Kidney epithelial cell (primary cell): ENCODE measurements around the gene UCP2. TPM values are rescaled to one million over a fixed set of nuclear protein-coding genes. Genes with fewer than 3 reads are reported as not detected.

Source experiments
- DNase-seq: peaks from one replicate; pipeline ENCODE4 v3.0.0-alpha.2; 2010; ENCODE audit warnings: low read depth
- H3K27me3 ChIP-seq: 2 replicates; pipeline ENCODE4 v1.6.0; 2011; ENCODE audit warnings: low read length; ENCODE audit not compliant: control insufficient read depth, insufficient read depth
- H3K36me3 ChIP-seq: 2 replicates; pipeline ENCODE4 v1.5.1; 2011; ENCODE audit warnings: low read length; ENCODE audit not compliant: control insufficient read depth, insufficient read depth
- H3K4me3 ChIP-seq: 2 replicates; pipeline ENCODE4 v1.5.1; 2011; ENCODE audit warnings: low read depth, mild to moderate bottlenecking, control low read depth, low read length
- CTCF ChIP-seq: IDR thresholded peaks from 2 replicates; pipeline ENCODE4 v1.5.1; 2011; ENCODE audit warnings: mild to moderate bottlenecking, moderate library complexity, low read length, control low read depth, inconsistent platforms; ENCODE audit not compliant: insufficient read depth, poor library complexity, severe bottlenecking
- total RNA-seq: library from RNA; depleted of rRNA; stranded (reverse); fragments of >200 nt; gene quantifications from 2 replicates; pipeline ENCODE4 v1.2.3, GENCODE V29; 2015

UCP2 gene
- total RNA-seq = 13.0 and 18.5 TPM in 2 replicates

- Histone ChIP-seq H3K36me3 (peaks cover 4% of the 10 kb centered on the region), H3K4me3 (peak within 1 kb of the TSS; percentile 68), H3K27me3 (no peaks in the 10 kb centered on the region)
- TF ChIP-seq CTCF = no peak
- no peak for DNase-seq
Observed at GRCh38 chr11:73982595-73982989, at the start of gene UCP2. Gene UCP2, minus strand, starts transcription at chr11:73982843. Its CDS starts 4,465 bp downstream, at chr11:73978378.

- TF ChIP-seq CTCF = no peak
- no peak for DNase-seq
- H3K27me3 ChIP-seq = no peaks in the 10 kb centered on the region
Observed at GRCh38 chr11:74030723-74031676, 48.4 kb upstream of the UCP2 start.

GRCh38 chr11:74025467-74026166, 43.0 kb upstream of the UCP2 start:
- DNase-seq = no peak
- H3K27me3 ChIP-seq = no peaks in the 10 kb centered on the region
- no peak for TF ChIP-seq CTCF
- H3K36me3 ChIP-seq = no peaks in the 10 kb centered on the region
- no peak overlapping the region for H3K4me3 ChIP-seq

More at GRCh38 chr11:74030723-74031676, 48.4 kb upstream of the UCP2 start:
- H3K4me3 ChIP-seq = no peak overlapping the region
- peaks cover 2% of the 10 kb centered on the region for H3K36me3 ChIP-seq

- no peak for DNase-seq
- no peak for TF ChIP-seq CTCF
- no peaks in the 10 kb centered on the region for H3K36me3 ChIP-seq
- no peaks in the 10 kb centered on the region for H3K27me3 ChIP-seq
- H3K4me3 ChIP-seq = no peak overlapping the region
Observed at GRCh38 chr11:74024261-74025029, 41.8 kb upstream of the UCP2 start.

- no peak for DNase-seq
- no peak for TF ChIP-seq CTCF
- H3K36me3 ChIP-seq = no peaks in the 10 kb centered on the region
- H3K4me3 ChIP-seq = no peak overlapping the region
- H3K27me3 ChIP-seq = no peaks in the 10 kb centered on the region
Observed at GRCh38 chr11:74023276-74023675, 40.6 kb upstream of the UCP2 start.
